Endothelial cell of umbilical vein (primary cell): ENCODE data around the gene EHMT1. TPM values are rescaled to one million over a fixed set of nuclear protein-coding genes. Genes with fewer than 3 reads are reported as not detected.

Experiments
- BruUV-seq: library from RNA; stranded (reverse); fragments of 400-500 nt; replicated peaks from 2 replicates; lab custom pipeline; 2021; lab: Mats Ljungman, UMichigan
- CTCF ChIA-PET: fragments of 300-600, 350-600 bp; sonication (Branson Sonifier 250); formaldehyde crosslinking; loops from one replicate; lab custom pipeline; 2021; ENCODE audit warnings: antibody characterized with exemption, inconsistent platforms; lab: Charles Lee
- POLR2A ChIA-PET: fragments of 300-600, 350-600 bp; sonication (Branson Sonifier 250); formaldehyde crosslinking; loops from one replicate; lab custom pipeline; 2021; ENCODE audit warnings: antibody characterized with exemption, inconsistent platforms; lab: Charles Lee
- DNase-seq: peaks from one replicate; pipeline ENCODE4 v3.0.0-alpha.2; 2011; ENCODE audit warnings: low read depth, low spot score
- FAIRE-seq: peaks from 2 replicates; lab custom pipeline; 2011; peaks lifted over from hg19 to GRCh38; lab: Jason Lieb, UNC
- H2AFZ ChIP-seq: 2 replicates; pipeline ENCODE4 v1.6.0; 2012; ENCODE audit warnings: low read depth, low read length, control low read depth, inconsistent platforms
- H3K27ac ChIP-seq: 2 replicates; pipeline ENCODE4 v1.5.1; 2011; ENCODE audit warnings: low read depth, mild to moderate bottlenecking, control low read depth, low read length, moderate library complexity; ENCODE audit not compliant: insufficient read depth
- H3K27me3 ChIP-seq, 2 experiments: 2 replicates each; pipeline versions ENCODE4 v1.6.0 to v1.6.1; 2011; ENCODE audit warnings: low read length in 2 of 2, mixed read lengths in 1 of 2; ENCODE audit not compliant: control insufficient read depth in 2 of 2, insufficient read depth in 2 of 2
- H3K36me3 ChIP-seq, 2 experiments: 2 replicates in 1 of 2; 3 replicates in 1 of 2; pipeline ENCODE4 v1.5.1; 2011; ENCODE audit warnings: low read length in 2 of 2, mild to moderate bottlenecking in 1 of 2, moderate library complexity in 1 of 2; ENCODE audit not compliant: control insufficient read depth in 2 of 2, insufficient read depth in 2 of 2; ENCODE audit errors: extremely low read depth in 1 of 2
- H3K4me1 ChIP-seq: 3 replicates; pipeline ENCODE4 v1.5.1; 2011; ENCODE audit warnings: mild to moderate bottlenecking, low read length; ENCODE audit not compliant: control insufficient read depth, insufficient read depth; ENCODE audit errors: extremely low read depth
- H3K4me2 ChIP-seq: 2 replicates; pipeline ENCODE4 v1.6.1; 2011; ENCODE audit warnings: low read length, control low read depth, mixed read lengths; ENCODE audit not compliant: insufficient read depth
- H3K4me3 ChIP-seq, 3 experiments: fragments of 200-600 bp in 1 of 3; sonication (generic), shearing (Covaris generic) in 1 of 3; replicated peaks in 1 of 3; 2 replicates each; pipeline ENCODE4 v1.5.1; 2011 to 2016; ENCODE audit warnings: control low read depth in 3 of 3, low read length in 3 of 3, mild to moderate bottlenecking in 2 of 3, inconsistent platforms in 1 of 3, low read depth in 1 of 3, moderate library complexity in 1 of 3; ENCODE audit not compliant: insufficient read depth in 1 of 3
- H3K79me2 ChIP-seq: 2 replicates; pipeline ENCODE4 v1.6.0; 2012; ENCODE audit warnings: low read length, inconsistent platforms; ENCODE audit not compliant: control insufficient read depth, insufficient read depth
- H3K9ac ChIP-seq: replicated peaks from 2 replicates; pipeline ENCODE3; 2011; ENCODE audit warnings: low read length, control low read depth; ENCODE audit not compliant: insufficient read depth; ENCODE audit errors: extremely low read depth
- H3K9me1 ChIP-seq: replicated peaks from 3 replicates; pipeline ENCODE4 v1.6.0; 2011; ENCODE audit warnings: mild to moderate bottlenecking, low read length; ENCODE audit not compliant: control insufficient read depth, insufficient read depth; ENCODE audit errors: extremely low read depth
- H3K9me3 ChIP-seq: replicated peaks from 2 replicates; pipeline ENCODE4 v1.5.1; 2012; ENCODE audit warnings: low read length, inconsistent platforms; ENCODE audit not compliant: control insufficient read depth, insufficient read depth
- H4K20me1 ChIP-seq: replicated peaks from 2 replicates; pipeline ENCODE3; 2011; ENCODE audit warnings: mild to moderate bottlenecking, low read length; ENCODE audit not compliant: control insufficient read depth, insufficient read depth; ENCODE audit errors: extremely low read depth
- EZH2 ChIP-seq: IDR thresholded peaks from 2 replicates; pipeline ENCODE4 v1.6.1; 2012; ENCODE audit warnings: borderline replicate concordance, low read depth, mild to moderate bottlenecking, moderate library complexity, low read length, inconsistent platforms; ENCODE audit not compliant: severe bottlenecking
- FOS ChIP-seq: IDR thresholded peaks from 2 replicates; pipeline ENCODE4 v1.6.1; 2011; ENCODE audit warnings: mild to moderate bottlenecking, low read length, moderate library complexity, borderline replicate concordance; ENCODE audit not compliant: insufficient read depth
- GATA2 ChIP-seq: IDR thresholded peaks from 2 replicates; pipeline ENCODE4 v1.7.0; 2011; ENCODE audit warnings: low read depth, mild to moderate bottlenecking, moderate library complexity, mixed read lengths, low read length; ENCODE audit not compliant: insufficient read length, insufficient read depth
- JUN ChIP-seq: IDR thresholded peaks from 2 replicates; pipeline ENCODE4 v1.6.1; 2011; ENCODE audit warnings: borderline replicate concordance, low read depth; ENCODE audit not compliant: insufficient read length, insufficient read depth
- MYC ChIP-seq: IDR thresholded peaks from one replicate; pipeline ENCODE4 v1.6.1; 2011; ENCODE audit warnings: mild to moderate bottlenecking, low read depth, low read length
- POLR2A ChIP-seq: IDR thresholded peaks from 2 replicates; pipeline ENCODE4 v1.6.1; 2012; ENCODE audit warnings: low read depth, mild to moderate bottlenecking, control low read depth, low read length
- POLR2AphosphoS5 ChIP-seq: IDR thresholded peaks from 2 replicates; pipeline ENCODE4 v1.6.1; 2012; ENCODE audit warnings: low read depth, mild to moderate bottlenecking, control low read depth, low read length, moderate library complexity; ENCODE audit not compliant: insufficient read depth
- dilution Hi-C: fragments of 300-500 bp; cut with MboI; formaldehyde crosslinking; loops from one replicate; pipeline ENCODE4 v1.15.0; 2019; ENCODE audit warnings: low sequenced_read_pairs; ENCODE audit not compliant: extremely low pct_ligation_motif_present
- intact Hi-C: fragments of 100-400 bp; cut with micrococcal nuclease; formaldehyde crosslinking; loops from one replicate; pipeline ENCODE4 v1.10.0; 2022
- polyA plus RNA-seq, 4 experiments: library from polyadenylated mRNA; depleted of rRNA in 3 of 4; stranded (reverse) in 3 of 4; unstranded in 1 of 4; fragments of >200 nt; gene quantifications; 2 replicates each; pipeline versions ENCODE4 v1.2.1 to v1.2.3, GENCODE V29; 2011 to 2012; ENCODE audit warnings: missing spikeins in 1 of 4
- total RNA-seq: library from RNA; stranded (reverse); gene quantifications from 2 replicates; pipeline ENCODE4 v1.2.3, GENCODE V29; 2021
- TF ChIP-seq, protein P1 (sequence below): IDR thresholded peaks from 2 replicates; pipeline ENCODE4 v1.6.1; 2011; ENCODE audit not compliant: insufficient read depth, insufficient read length
- TF ChIP-seq, protein P2 (sequence below), 2 donors: IDR thresholded peaks; 1 replicate in 1 of 2; 2 replicates in 1 of 2; pipeline ENCODE4 v1.5.1; 2011; ENCODE audit warnings: low read length in 2 of 2, mild to moderate bottlenecking in 2 of 2, moderate library complexity in 2 of 2, control low read depth in 1 of 2, inconsistent platforms in 1 of 2, low read depth in 1 of 2; ENCODE audit not compliant: insufficient read depth in 1 of 2; ENCODE audit errors: extremely low read depth in 1 of 2

Gene EHMT1
- total and polyA plus RNA-seq, 2 donors (not counting 3 experiments of a cell fraction or from before 2014, with no cell fraction given), result 48.2 to 104 TPM

GRCh38 chr9:137833721-137834613, 215.2 kb downstream of the EHMT1 start:
- H3K4me1 ChIP-seq, result no peaks in the 10 kb centered on the region
- H3K9me3 ChIP-seq, result no peaks in the 10 kb centered on the region
- H3K27me3 ChIP-seq, result no peaks in the 10 kb centered on the region
- no peak overlapping the region for H3K9ac ChIP-seq
- no peaks in the 10 kb centered on the region for H3K9me1 ChIP-seq
- no TSS peak for BruUV-seq
- H3K4me3 ChIP-seq, result no peak overlapping the region
- POLR2A ChIA-PET, result no interaction called here
- CTCF ChIA-PET, result no interaction called here
- FAIRE-seq, result no peak
- H2AFZ ChIP-seq, result no peak overlapping the region
- intact Hi-C loops, result no loop called here
- no peaks in the 10 kb centered on the region for H3K79me2 ChIP-seq
- no peaks in the 10 kb centered on the region for H4K20me1 ChIP-seq
- no peak for DNase-seq
- dilution Hi-C loops, result no loop called here
- no peak overlapping the region for H3K27ac ChIP-seq
- H3K4me2 ChIP-seq, result no peak overlapping the region
- H3K36me3 ChIP-seq, result peaks cover 0 to 17% of the 10 kb centered on the region in 2 experiments
- TF ChIP-seq, protein P1, sequence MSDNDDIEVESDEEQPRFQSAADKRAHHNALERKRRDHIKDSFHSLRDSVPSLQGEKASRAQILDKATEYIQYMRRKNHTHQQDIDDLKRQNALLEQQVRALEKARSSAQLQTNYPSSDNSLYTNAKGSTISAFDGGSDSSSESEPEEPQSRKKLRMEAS, result no peak
- TF ChIP-seq EZH2 (no peak), GATA2 (no peak), MYC (no peak), POLR2AphosphoS5 (no peak), JUN (no peak), FOS (no peak), POLR2A (no peak)
- TF ChIP-seq, protein P2, sequence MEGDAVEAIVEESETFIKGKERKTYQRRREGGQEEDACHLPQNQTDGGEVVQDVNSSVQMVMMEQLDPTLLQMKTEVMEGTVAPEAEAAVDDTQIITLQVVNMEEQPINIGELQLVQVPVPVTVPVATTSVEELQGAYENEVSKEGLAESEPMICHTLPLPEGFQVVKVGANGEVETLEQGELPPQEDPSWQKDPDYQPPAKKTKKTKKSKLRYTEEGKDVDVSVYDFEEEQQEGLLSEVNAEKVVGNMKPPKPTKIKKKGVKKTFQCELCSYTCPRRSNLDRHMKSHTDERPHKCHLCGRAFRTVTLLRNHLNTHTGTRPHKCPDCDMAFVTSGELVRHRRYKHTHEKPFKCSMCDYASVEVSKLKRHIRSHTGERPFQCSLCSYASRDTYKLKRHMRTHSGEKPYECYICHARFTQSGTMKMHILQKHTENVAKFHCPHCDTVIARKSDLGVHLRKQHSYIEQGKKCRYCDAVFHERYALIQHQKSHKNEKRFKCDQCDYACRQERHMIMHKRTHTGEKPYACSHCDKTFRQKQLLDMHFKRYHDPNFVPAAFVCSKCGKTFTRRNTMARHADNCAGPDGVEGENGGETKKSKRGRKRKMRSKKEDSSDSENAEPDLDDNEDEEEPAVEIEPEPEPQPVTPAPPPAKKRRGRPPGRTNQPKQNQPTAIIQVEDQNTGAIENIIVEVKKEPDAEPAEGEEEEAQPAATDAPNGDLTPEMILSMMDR (IDR thresholded peaks at IDR 0.05; ENCODE audit: extremely low read depth in 1 of 2, insufficient read depth in 1 of 2, low read depth in 1 of 2, low read length in 2 of 2), result no peak
